Stimulated activated CD8-positive, alpha-beta memory T cell treated with anti-CD3 and anti-CD28 coated beads, Interleukin-15, amount 100 ng/mL, for 4 hours (primary cell): ENCODE measurements around the gene PLTP.

Source experiments
- DNase-seq, 2 donors: peaks; one replicate each; pipeline ENCODE4 v3.0.0-alpha.2; 2020; ENCODE audit warnings: low read depth in 2 of 2

The PLTP gene

GRCh38 chr20:45898285-45898684 is 13.7 kb downstream of the PLTP start:
- no peak for DNase-seq

- no peak for DNase-seq
These were observed 14.3 kb downstream of the PLTP start for GRCh38 chr20:45897692-45898091.

- DNase-seq: no peak
These were observed 14.7 kb downstream of the PLTP start for GRCh38 chr20:45897289-45897688.

GRCh38 chr20:45896641-45897161 is 15.3 kb downstream of the PLTP start:
- DNase-seq: no peak

- DNase-seq: no peak
These were observed 17.2 kb downstream of the PLTP start for GRCh38 chr20:45894797-45895196.

- no peak for DNase-seq
These were observed 18.1 kb downstream of the PLTP start for GRCh38 chr20:45893831-45894230.

- DNase-seq: no peak
These were observed 19.0 kb downstream of the PLTP start for GRCh38 chr20:45892828-45893500.

GRCh38 chr20:45892049-45892825 is 19.7 kb downstream of the PLTP start:
- no peak for DNase-seq

- peak; percentile 70 to 80 for DNase-seq
These were observed 20.7 kb downstream of the PLTP start, which contains the start of the genes CTSA and NEURL2 for GRCh38 chr20:45890985-45891983. Gene CTSA, plus strand, starts transcription at chr20:45891335. Its CDS starts 234 bp downstream, at chr20:45891569. Gene NEURL2, minus strand, starts transcription at chr20:45891208. Its CDS starts 217 bp downstream, at chr20:45890991.

GRCh38 chr20:45890077-45890984 is 21.6 kb downstream of the PLTP start:
- DNase-seq: peak in 1 of 2 donors; percentile 19

GRCh38 chr20:45888681-45889080 is 23.3 kb downstream of the PLTP start:
- no peak for DNase-seq

GRCh38 chr20:45887346-45887715 is 24.6 kb downstream of the PLTP start, which contains the start of gene SPATA25:
Gene SPATA25, minus strand, starts transcription at chr20:45887622. Its CDS starts 32 bp downstream, at chr20:45887590.
- DNase-seq: no peak

GRCh38 chr20:45886590-45887345 is 25.2 kb downstream of the PLTP start:
- DNase-seq: no peak

GRCh38 chr20:45883100-45883469 is 28.9 kb downstream of the PLTP start:
- DNase-seq: no peak

GRCh38 chr20:45882469-45883099 is 29.4 kb downstream of the PLTP start:
- DNase-seq: no peak

GRCh38 chr20:45880988-45881788 is 30.8 kb downstream of the PLTP start, which contains the start of gene ZSWIM1:
Gene ZSWIM1, plus strand, starts transcription at chr20:45881227. Its CDS starts 1,366 bp downstream, at chr20:45882593.
- DNase-seq: peak; percentile 89 to 98

GRCh38 chr20:45878076-45878761 is 33.7 kb downstream of the PLTP start:
- DNase-seq: no peak

GRCh38 chr20:45874576-45874975 is 37.4 kb downstream of the PLTP start:
- DNase-seq: no peak
